GM12891 (cell line): ENCODE data around the gene ENOX1.

Experiments used
- POLR2A ChIP-seq: IDR thresholded peaks from 2 replicates; pipeline ENCODE4 v1.6.1; 2011; ENCODE audit warnings: low read depth, low read length, control low read depth
- POLR2AphosphoS5 ChIP-seq: IDR thresholded peaks from 2 replicates; pipeline ENCODE4 v1.6.1; 2011; ENCODE audit warnings: low read depth, low read length, control low read depth
- POU2F2 ChIP-seq: IDR thresholded peaks from 2 replicates; pipeline ENCODE4 v1.6.1; 2011; ENCODE audit warnings: low read depth, mild to moderate bottlenecking, control low read depth, low read length, moderate library complexity
- SPI1 ChIP-seq: IDR thresholded peaks from 2 replicates; pipeline ENCODE4 v1.6.1; 2011; ENCODE audit warnings: low read depth, low read length, control low read depth

DNA sequence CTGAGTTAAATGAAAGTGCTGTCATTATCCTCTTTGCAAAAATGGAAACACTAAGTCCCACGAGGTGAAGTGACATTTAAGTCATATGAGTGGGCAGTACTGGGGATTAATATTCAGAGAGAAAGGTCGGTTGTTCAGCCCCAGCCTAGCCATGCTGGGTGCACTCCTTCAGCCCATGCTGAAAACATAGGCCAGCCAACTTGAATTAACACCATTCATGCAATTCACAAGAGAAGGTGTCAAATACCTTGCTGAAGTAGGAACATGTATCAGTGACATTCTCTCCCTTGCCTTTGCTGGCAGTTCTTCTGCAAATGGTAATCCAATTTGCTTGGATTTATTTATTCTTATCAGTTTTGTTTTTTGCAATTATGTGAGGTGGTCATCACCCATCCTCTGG is 507.1 kb downstream of the ENOX1 start:
- no peak for TF ChIP-seq SPI1
- TF ChIP-seq POLR2AphosphoS5 = no peak
- TF ChIP-seq POLR2A = no peak
- TF ChIP-seq POU2F2 = no peak
